T-cell (primary cell): ENCODE results near the gene TEAD1. TPM values are rescaled to one million over a fixed set of nuclear protein-coding genes. Genes with fewer than 3 reads are reported as not detected.

ENCODE experiments used
- ATAC-seq, 4 experiments: fragments of 200-7000 bp in 3 of 4; fragments of 150-1000 bp in 1 of 4; cut with Tn5 transposase; replicated peaks in 1 of 4; 1 replicate in 3 of 4; 2 replicates in 1 of 4; pipeline ENCODE4 v1.10.0; 2021; ENCODE audit warnings: moderate library complexity in 3 of 4, mild to moderate bottlenecking in 2 of 4, moderate number of reproducible peaks in 1 of 4
- CTCF ChIA-PET, 2 donors: fragments of 300-600 bp; sonication (Branson Sonifier 250); formaldehyde crosslinking; loops; one replicate each; lab custom pipeline; 2022; ENCODE audit warnings: antibody characterized with exemption in 2 of 2; lab: Charles Lee
- POLR2A ChIA-PET, 2 donors: fragments of 300-600 bp; sonication (Branson Sonifier 250); formaldehyde crosslinking; loops; one replicate each; lab custom pipeline; 2022; ENCODE audit warnings: antibody characterized with exemption in 2 of 2; lab: Charles Lee
- DNase-seq, 35 experiments: peaks; one replicate each; pipeline versions ENCODE4 v3.0.0 to v3.0.0-alpha.2; 2013 to 2023
- H3K27ac ChIP-seq: one replicate; pipeline ENCODE4 v1.5.1; 2013; ENCODE audit warnings: low read length
- H3K27me3 ChIP-seq, 2 experiments: replicated peaks in 1 of 2; 1 replicate in 1 of 2; 2 replicates in 1 of 2; pipeline versions ENCODE4 v1.6.1 to v1.7.0; 2013; ENCODE audit warnings: low read length in 1 of 2, mixed read lengths in 1 of 2; ENCODE audit not compliant: control insufficient read depth in 2 of 2, insufficient read depth in 2 of 2; ENCODE audit errors: extremely low read depth in 1 of 2
- H3K36me3 ChIP-seq, 2 donors: 1 replicate in 1 of 2; 2 replicates in 1 of 2; pipeline versions ENCODE4 v1.6.1 to v1.7.0; 2013; ENCODE audit warnings: low read length in 1 of 2; ENCODE audit not compliant: control insufficient read depth in 2 of 2, insufficient read depth in 1 of 2; ENCODE audit errors: extremely low read depth in 1 of 2
- H3K4me1 ChIP-seq, 2 experiments: 1 replicate in 1 of 2; 2 replicates in 1 of 2; pipeline versions ENCODE4 v1.6.1 to v1.7.0; 2013; ENCODE audit warnings: low read length in 2 of 2, mixed read lengths in 1 of 2; ENCODE audit not compliant: insufficient read depth in 2 of 2, control insufficient read depth in 1 of 2; ENCODE audit errors: extremely low read depth in 1 of 2
- H3K4me3 ChIP-seq, 2 donors: 1 replicate in 1 of 2; 2 replicates in 1 of 2; pipeline versions ENCODE4 v1.5.1 to v1.7.0; 2013; ENCODE audit warnings: mild to moderate bottlenecking in 2 of 2, low read length in 1 of 2, moderate library complexity in 1 of 2; ENCODE audit not compliant: control insufficient read depth in 1 of 2; ENCODE audit errors: extremely low read depth in 1 of 2
- H3K9me3 ChIP-seq: 2 replicates; pipeline ENCODE4 v1.7.0; 2013
- H3K27ac Mint-ChIP-seq, 2 donors: one replicate each; pipeline ENCODE4 v1.8.0; 2020 to 2021; ENCODE audit warnings: mild to moderate bottlenecking in 2 of 2, mixed read lengths in 2 of 2
- H3K27me3 Mint-ChIP-seq, 2 donors: one replicate each; pipeline ENCODE4 v1.8.0; 2021 to 2022; ENCODE audit warnings: mixed read lengths in 2 of 2
- H3K36me3 Mint-ChIP-seq: one replicate; pipeline ENCODE4 v1.8.0; 2021; ENCODE audit warnings: mixed read lengths
- H3K4me1 Mint-ChIP-seq, 3 donors: one replicate each; pipeline ENCODE4 v1.8.0; 2020 to 2022; ENCODE audit warnings: mixed read lengths in 3 of 3, mild to moderate bottlenecking in 1 of 3
- H3K4me3 Mint-ChIP-seq, 3 donors: one replicate each; pipeline ENCODE4 v1.8.0; 2020 to 2022; ENCODE audit warnings: mild to moderate bottlenecking in 3 of 3, mixed read lengths in 3 of 3, moderate library complexity in 3 of 3
- H3K9me3 Mint-ChIP-seq, 3 donors: one replicate each; pipeline ENCODE4 v1.8.0; 2020 to 2022; ENCODE audit warnings: mixed read lengths in 3 of 3
- WGBS: methylation state at CpG from one replicate; pipeline ENCODE4 v1.1.5; 2013; ENCODE audit warnings: missing lambda C conversion rate; ENCODE audit not compliant: insufficient coverage; 5-methylcytosine and 5-hydroxymethylcytosine counted together
- total RNA-seq, 35 experiments: library from RNA in 6 of 35; stranded (reverse) in 6 of 35; fragments of 120-200 nt in 1 of 35; gene quantifications; one replicate each; pipeline versions ENCODE4 v1.2.1 to v1.2.4 and lab custom pipeline; 2013 to 2026

The TEAD1 gene
- total RNA-seq, 5 donors from 2014 or later (not counting 1 experiment from before 2014, with no cell fraction given), result 0.20 to 0.72 (median 0.44) TPM; not detected in 1

DNA sequence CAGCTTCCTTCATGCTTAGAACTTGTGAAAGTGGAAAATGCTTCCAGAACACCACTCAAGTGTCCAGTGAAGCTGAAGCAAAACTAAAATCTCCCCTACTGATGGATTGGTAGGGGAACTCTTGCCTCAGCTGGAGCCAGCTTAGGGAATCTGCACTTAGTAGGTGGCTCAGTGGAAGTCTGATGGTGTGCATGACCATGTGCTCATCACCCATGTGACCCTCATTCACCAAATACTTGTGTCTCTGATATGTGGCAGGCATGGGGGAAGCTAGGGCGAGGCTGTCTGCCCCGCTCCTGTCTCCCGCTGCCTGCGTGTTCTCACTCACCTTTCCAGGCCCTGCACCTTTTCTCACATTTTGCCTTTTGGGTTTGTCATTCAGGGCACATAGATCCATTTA, 7.2 kb downstream of the TEAD1 start:
- ChIA-PET POLR2A (interaction anchor here (0.6 kb wide), 2 partner anchors 14 to 92 kb away, joined by 3 to 4 read pairs; no protein-coding TSS in a partner anchor), CTCF (no interaction called here)
- Histone ChIP-seq H3K36me3 (no peaks in the 10 kb centered on the region), H3K27ac (no peak overlapping the region), H3K4me1 (peaks cover 0 to 9% of the 10 kb centered on the region in 2 experiments), H3K4me3 (no peak overlapping the region), H3K9me3 (no peaks in the 10 kb centered on the region), H3K27me3 (peaks cover 16 to 31% of the 10 kb centered on the region in 2 experiments)
- Mint-ChIP-seq H3K27ac (no peak overlapping the region), H3K36me3 (no peaks in the 10 kb centered on the region), H3K9me3 (no peaks in the 10 kb centered on the region), H3K4me1 (peaks cover 6 to 8% (median 8%) of the 10 kb centered on the region in 3 donors), H3K4me3 (no peak overlapping the region), H3K27me3 (peaks cover 73 to 81% of the 10 kb centered on the region in 2 donors)
- DNase-seq (no peak), ATAC-seq (no peak)
- WGBS, result 100% methylated on average over 3 of the region's 4 CpGs

DNA sequence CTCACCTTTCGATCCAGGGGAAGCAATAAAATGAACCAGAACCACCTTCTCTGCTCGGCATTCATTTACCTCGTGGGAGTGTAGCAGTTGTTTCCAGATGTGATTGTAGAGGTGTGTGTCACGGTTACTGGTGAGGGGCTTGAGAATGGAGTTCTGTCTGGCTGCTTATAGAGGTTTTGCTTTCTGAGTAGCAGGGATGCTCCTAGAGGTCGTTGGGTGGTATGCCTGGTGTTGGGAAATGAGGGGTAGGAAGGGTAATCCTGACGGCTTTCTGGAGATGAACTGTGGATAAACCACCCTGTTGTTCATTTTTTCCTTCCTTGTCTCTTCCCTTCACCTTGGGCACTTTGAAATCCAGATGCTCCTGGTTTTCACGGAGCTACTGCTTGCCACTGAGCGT, 8.1 kb downstream of the TEAD1 start:
- WGBS, result 71% methylated on average over 4 of the region's 8 CpGs
- POLR2A ChIA-PET, result no interaction called here
- no peaks in the 10 kb centered on the region for H3K9me3 Mint-ChIP-seq
- H3K9me3 ChIP-seq, result no peaks in the 10 kb centered on the region
- H3K4me3 Mint-ChIP-seq, result no peak overlapping the region
- no peak overlapping the region for H3K4me3 ChIP-seq
- no peak for ATAC-seq
- no peaks in the 10 kb centered on the region for H3K36me3 Mint-ChIP-seq
- peaks cover 16 to 33% of the 10 kb centered on the region in 2 experiments for H3K27me3 ChIP-seq
- no peak for DNase-seq
- no peaks in the 10 kb centered on the region for H3K36me3 ChIP-seq
- no peak overlapping the region for H3K27ac ChIP-seq
- H3K27ac Mint-ChIP-seq, result no peak overlapping the region
- H3K4me1 Mint-ChIP-seq, result peaks cover 6 to 8% (median 8%) of the 10 kb centered on the region in 3 donors
- peaks cover 0 to 9% of the 10 kb centered on the region in 2 experiments for H3K4me1 ChIP-seq
- CTCF ChIA-PET, result no interaction called here
- H3K27me3 Mint-ChIP-seq, result peaks cover 71 to 80% of the 10 kb centered on the region in 2 donors

DNA sequence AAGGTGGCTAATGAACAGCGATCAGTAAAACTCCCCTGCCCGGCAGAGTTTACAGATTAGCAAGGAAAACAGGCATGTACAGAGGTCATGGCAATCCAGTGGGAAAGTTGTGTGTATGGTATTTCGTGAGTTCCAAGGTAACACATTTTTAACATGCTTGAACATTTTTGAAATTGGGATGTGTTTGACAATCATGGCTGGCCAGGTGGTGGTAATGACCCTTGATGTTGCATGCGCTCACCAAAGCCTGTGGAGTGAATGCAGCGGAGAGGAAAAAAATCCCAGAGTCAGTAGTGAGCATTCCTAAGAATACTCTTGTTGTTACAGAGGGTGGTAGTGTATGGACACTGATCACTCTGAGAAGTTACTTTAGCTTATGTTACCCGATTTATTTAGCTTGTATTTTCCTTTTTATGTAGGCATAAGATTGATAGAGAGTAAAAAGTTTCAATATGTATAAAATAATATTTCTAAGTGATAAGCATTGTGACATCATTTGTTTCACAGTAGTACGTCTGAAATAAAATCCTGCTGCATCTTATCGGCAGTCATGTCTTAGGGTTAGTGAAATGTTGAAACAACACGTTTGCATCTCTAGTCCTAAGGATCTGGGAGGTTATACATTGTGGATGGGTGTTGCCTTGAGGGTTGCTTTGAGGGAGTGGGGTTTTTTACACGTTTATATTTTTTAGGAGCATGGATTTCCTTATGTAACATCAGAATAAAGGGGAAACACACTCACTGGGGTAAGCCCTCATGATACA, 8.7 kb downstream of the TEAD1 start:
- 83% methylated on average over 6 of the region's 10 CpGs for WGBS
- Mint-ChIP-seq H3K9me3 (no peaks in the 10 kb centered on the region), H3K27me3 (peaks cover 72 to 78% of the 10 kb centered on the region in 2 donors), H3K4me1 (peaks cover 6 to 8% (median 8%) of the 10 kb centered on the region in 3 donors), H3K36me3 (no peaks in the 10 kb centered on the region), H3K27ac (no peak overlapping the region), H3K4me3 (no peak overlapping the region)
- ATAC-seq (no peak), DNase-seq (no peak)
- H3K36me3 ChIP-seq, result no peaks in the 10 kb centered on the region
- CTCF ChIA-PET, result no interaction called here
- peaks cover 0 to 9% of the 10 kb centered on the region in 2 experiments for H3K4me1 ChIP-seq
- no peaks in the 10 kb centered on the region for H3K9me3 ChIP-seq
- H3K27me3 ChIP-seq, result peaks cover 16 to 34% of the 10 kb centered on the region in 2 experiments
- no peak overlapping the region for H3K4me3 ChIP-seq
- no peak overlapping the region for H3K27ac ChIP-seq
- POLR2A ChIA-PET, result no interaction called here

DNA sequence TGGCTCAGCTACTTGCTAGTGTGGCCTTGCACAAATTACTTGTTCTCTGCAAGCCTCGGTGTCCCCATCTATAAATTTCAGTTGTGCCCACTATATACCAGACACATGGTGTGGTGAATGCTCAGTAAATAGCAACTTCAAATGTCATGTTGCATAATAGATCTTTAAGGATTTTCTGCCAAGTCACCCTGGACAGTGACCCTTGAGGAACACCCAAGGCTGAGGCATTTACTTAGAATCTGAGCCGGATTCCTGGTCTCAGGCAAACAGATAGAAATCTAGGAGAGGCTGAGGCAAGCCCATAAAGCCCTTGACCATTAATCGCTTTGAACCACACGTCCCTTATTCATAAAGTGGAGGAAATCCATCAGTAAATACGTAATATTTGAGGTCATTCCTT, 9.7 kb downstream of the TEAD1 start:
- ChIA-PET POLR2A (no interaction called here), CTCF (interaction anchor here in 1 of 2 donors (0.5 kb wide), 1 partner anchor 1606 kb away, joined by 4 read pairs; no protein-coding TSS in a partner anchor)
- H3K9me3 Mint-ChIP-seq, result no peaks in the 10 kb centered on the region
- H3K4me1 ChIP-seq, result peaks cover 0 to 9% of the 10 kb centered on the region in 2 experiments
- DNase-seq (no peak), ATAC-seq (no peak)
- H3K36me3 ChIP-seq, result no peaks in the 10 kb centered on the region
- peaks cover 76 to 80% of the 10 kb centered on the region in 2 donors for H3K27me3 Mint-ChIP-seq
- H3K27me3 ChIP-seq, result peaks cover 14 to 40% of the 10 kb centered on the region in 2 experiments
- no peaks in the 10 kb centered on the region for H3K36me3 Mint-ChIP-seq
- H3K4me3 ChIP-seq, result no peak overlapping the region
- H3K27ac Mint-ChIP-seq, result no peak overlapping the region
- H3K4me1 Mint-ChIP-seq, result peaks cover 6 to 8% (median 8%) of the 10 kb centered on the region in 3 donors
- no peak overlapping the region for H3K4me3 Mint-ChIP-seq
- no peaks in the 10 kb centered on the region for H3K9me3 ChIP-seq
- no peak overlapping the region for H3K27ac ChIP-seq
- WGBS, result 71% methylated on average over 1 of the region's 5 CpGs

DNA sequence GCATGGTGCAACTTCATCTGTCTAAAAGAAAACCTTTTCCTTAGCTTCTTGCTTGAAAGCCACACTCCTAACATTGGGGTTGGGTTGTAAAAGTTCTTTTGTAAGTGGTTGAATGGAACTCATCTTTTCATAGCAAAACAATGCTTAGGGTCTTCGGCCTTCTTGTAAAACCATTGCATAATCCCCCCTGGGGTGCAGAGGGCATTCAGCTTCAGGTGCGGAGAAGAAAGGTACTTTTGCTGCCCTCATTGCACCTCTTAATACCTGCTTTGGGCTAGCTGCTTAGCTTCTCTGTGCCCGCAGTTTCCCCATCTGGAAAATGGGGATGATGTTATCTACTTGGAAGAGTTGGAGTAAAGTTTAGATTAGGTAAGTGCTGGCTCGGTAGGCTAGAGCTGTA, 10.1 kb downstream of the TEAD1 start:
- H3K4me1 ChIP-seq, result peaks cover 0 to 9% of the 10 kb centered on the region in 2 experiments
- no peaks in the 10 kb centered on the region for H3K9me3 ChIP-seq
- no peaks in the 10 kb centered on the region for H3K36me3 Mint-ChIP-seq
- WGBS, result 81% methylated on average over 2 of the region's 4 CpGs
- ChIA-PET CTCF (interaction anchor here in 1 of 2 donors (0.5 kb wide), 1 partner anchor 1606 kb away, joined by 4 read pairs; no protein-coding TSS in a partner anchor), POLR2A (no interaction called here)
- H3K4me3 ChIP-seq, result no peak overlapping the region
- no peaks in the 10 kb centered on the region for H3K9me3 Mint-ChIP-seq
- no peak overlapping the region for H3K27ac Mint-ChIP-seq
- H3K27me3 Mint-ChIP-seq, result peaks cover 76 to 80% of the 10 kb centered on the region in 2 donors
- H3K27ac ChIP-seq, result no peak overlapping the region
- ATAC-seq, result no peak
- no peak overlapping the region for H3K4me3 Mint-ChIP-seq
- peaks cover 6 to 8% (median 8%) of the 10 kb centered on the region in 3 donors for H3K4me1 Mint-ChIP-seq
- no peak for DNase-seq
- H3K36me3 ChIP-seq, result no peaks in the 10 kb centered on the region
- H3K27me3 ChIP-seq, result peaks cover 14 to 36% of the 10 kb centered on the region in 2 experiments

DNA sequence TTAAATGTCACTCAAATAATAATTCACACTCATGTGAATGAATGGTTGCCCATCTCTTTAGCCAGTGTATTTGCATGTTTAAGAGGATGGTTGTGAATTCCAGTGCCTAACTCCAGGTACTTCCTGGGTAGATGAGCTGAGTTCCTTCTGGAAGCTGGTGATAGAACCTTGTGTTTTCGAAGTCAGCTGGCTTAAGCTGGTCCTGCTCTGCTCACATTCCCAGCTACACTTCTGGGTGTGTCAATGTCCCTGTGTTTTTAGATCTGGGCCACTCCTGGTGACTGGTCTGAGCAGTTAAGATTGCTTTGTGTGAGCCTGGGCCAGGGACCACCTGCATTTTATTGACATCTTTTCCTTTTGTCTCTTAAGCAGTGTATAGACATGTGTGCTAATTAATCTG, 10.6 kb downstream of the TEAD1 start:
- H3K27ac Mint-ChIP-seq, result no peak overlapping the region
- no peaks in the 10 kb centered on the region for H3K36me3 Mint-ChIP-seq
- ATAC-seq (no peak), DNase-seq (no peak)
- H3K4me1 ChIP-seq, result peaks cover 0 to 9% of the 10 kb centered on the region in 2 experiments
- peaks cover 72 to 77% of the 10 kb centered on the region in 2 donors for H3K27me3 Mint-ChIP-seq
- WGBS, result 43% methylated on average over 1 of the region's 1 CpG
- H3K4me3 ChIP-seq, result no peak overlapping the region
- peaks cover 6 to 8% (median 8%) of the 10 kb centered on the region in 3 donors for H3K4me1 Mint-ChIP-seq
- no peak overlapping the region for H3K4me3 Mint-ChIP-seq
- ChIA-PET POLR2A (no interaction called here), CTCF (no interaction called here)
- H3K9me3 ChIP-seq, result no peaks in the 10 kb centered on the region
- no peaks in the 10 kb centered on the region for H3K36me3 ChIP-seq
- H3K27me3 ChIP-seq, result peaks cover 14 to 38% of the 10 kb centered on the region in 2 experiments
- no peaks in the 10 kb centered on the region for H3K9me3 Mint-ChIP-seq
- H3K27ac ChIP-seq, result no peak overlapping the region
